OCI-LY3 (cell line): ENCODE results near the gene ELMO1.

ENCODE experiments used
- EZH2phosphoT487 ChIP-seq: fragments of 200-600 bp; shearing (Covaris generic); IDR thresholded peaks from 2 replicates; pipeline ENCODE4 v1.6.1; 2018; ENCODE audit warnings: antibody characterized with exemption, mixed run types, low read depth
- TF ChIP-seq, protein P1 (sequence below): fragments of 200-600, 300-600 bp; sonication (generic); IDR thresholded peaks from 2 replicates; pipeline ENCODE4 v1.5.1; 2014; ENCODE audit warnings: antibody characterized with exemption, low read length, low read depth

GRCh38 chr7:37225285-37225969 is 223.2 kb downstream of the ELMO1 start:
- TF ChIP-seq, protein P1, sequence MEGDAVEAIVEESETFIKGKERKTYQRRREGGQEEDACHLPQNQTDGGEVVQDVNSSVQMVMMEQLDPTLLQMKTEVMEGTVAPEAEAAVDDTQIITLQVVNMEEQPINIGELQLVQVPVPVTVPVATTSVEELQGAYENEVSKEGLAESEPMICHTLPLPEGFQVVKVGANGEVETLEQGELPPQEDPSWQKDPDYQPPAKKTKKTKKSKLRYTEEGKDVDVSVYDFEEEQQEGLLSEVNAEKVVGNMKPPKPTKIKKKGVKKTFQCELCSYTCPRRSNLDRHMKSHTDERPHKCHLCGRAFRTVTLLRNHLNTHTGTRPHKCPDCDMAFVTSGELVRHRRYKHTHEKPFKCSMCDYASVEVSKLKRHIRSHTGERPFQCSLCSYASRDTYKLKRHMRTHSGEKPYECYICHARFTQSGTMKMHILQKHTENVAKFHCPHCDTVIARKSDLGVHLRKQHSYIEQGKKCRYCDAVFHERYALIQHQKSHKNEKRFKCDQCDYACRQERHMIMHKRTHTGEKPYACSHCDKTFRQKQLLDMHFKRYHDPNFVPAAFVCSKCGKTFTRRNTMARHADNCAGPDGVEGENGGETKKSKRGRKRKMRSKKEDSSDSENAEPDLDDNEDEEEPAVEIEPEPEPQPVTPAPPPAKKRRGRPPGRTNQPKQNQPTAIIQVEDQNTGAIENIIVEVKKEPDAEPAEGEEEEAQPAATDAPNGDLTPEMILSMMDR = no peak
- TF ChIP-seq EZH2phosphoT487 = no peak
